Kidney epithelial cell (primary cell): ENCODE data around the gene SCN3B. TPM values are rescaled to one million over a fixed set of nuclear protein-coding genes. Genes with fewer than 3 reads are reported as not detected.

Source experiments
- DNase-seq: peaks from one replicate; pipeline ENCODE4 v3.0.0-alpha.2; 2010; ENCODE audit warnings: low read depth
- H3K27me3 ChIP-seq: 2 replicates; pipeline ENCODE4 v1.6.0; 2011; ENCODE audit warnings: low read length; ENCODE audit not compliant: control insufficient read depth, insufficient read depth
- H3K36me3 ChIP-seq: 2 replicates; pipeline ENCODE4 v1.5.1; 2011; ENCODE audit warnings: low read length; ENCODE audit not compliant: control insufficient read depth, insufficient read depth
- H3K4me3 ChIP-seq: 2 replicates; pipeline ENCODE4 v1.5.1; 2011; ENCODE audit warnings: low read depth, mild to moderate bottlenecking, control low read depth, low read length
- CTCF ChIP-seq: IDR thresholded peaks from 2 replicates; pipeline ENCODE4 v1.5.1; 2011; ENCODE audit warnings: mild to moderate bottlenecking, moderate library complexity, low read length, control low read depth, inconsistent platforms; ENCODE audit not compliant: insufficient read depth, poor library complexity, severe bottlenecking
- total RNA-seq: library from RNA; depleted of rRNA; stranded (reverse); fragments of >200 nt; gene quantifications from 2 replicates; pipeline ENCODE4 v1.2.3, GENCODE V29; 2015

SCN3B gene
- total RNA-seq, 1 donor from 2014 or later, result 2.1 TPM

GRCh38 chr11:123696183-123696582 is 41.8 kb upstream of the SCN3B start:
- TF ChIP-seq CTCF, result no peak
- H3K27me3 ChIP-seq, result no peaks in the 10 kb centered on the region
- no peaks in the 10 kb centered on the region for H3K36me3 ChIP-seq
- DNase-seq, result no peak
- no peak overlapping the region for H3K4me3 ChIP-seq

- DNase-seq, result no peak
- TF ChIP-seq CTCF, result no peak
- no peaks in the 10 kb centered on the region for H3K36me3 ChIP-seq
- H3K27me3 ChIP-seq, result no peaks in the 10 kb centered on the region
- no peak overlapping the region for H3K4me3 ChIP-seq
These were observed 40.8 kb upstream of the SCN3B start for GRCh38 chr11:123695231-123695630.

GRCh38 chr11:123694551-123694950 is 40.1 kb upstream of the SCN3B start:
- Histone ChIP-seq H3K36me3 (no peaks in the 10 kb centered on the region), H3K27me3 (no peaks in the 10 kb centered on the region), H3K4me3 (no peak overlapping the region)
- TF ChIP-seq CTCF, result no peak
- no peak for DNase-seq

- no peaks in the 10 kb centered on the region for H3K36me3 ChIP-seq
- no peak overlapping the region for H3K4me3 ChIP-seq
- no peak for DNase-seq
- TF ChIP-seq CTCF, result no peak
- no peaks in the 10 kb centered on the region for H3K27me3 ChIP-seq
These were observed 38.5 kb upstream of the SCN3B start for GRCh38 chr11:123692961-123693360.

GRCh38 chr11:123690485-123690884 is 36.1 kb upstream of the SCN3B start:
- no peak for TF ChIP-seq CTCF
- Histone ChIP-seq H3K27me3 (no peaks in the 10 kb centered on the region), H3K4me3 (no peak overlapping the region), H3K36me3 (no peaks in the 10 kb centered on the region)
- DNase-seq, result peak; percentile 14

- H3K4me3 ChIP-seq, result no peak overlapping the region
- no peak for TF ChIP-seq CTCF
- no peak for DNase-seq
- H3K27me3 ChIP-seq, result no peaks in the 10 kb centered on the region
- H3K36me3 ChIP-seq, result no peaks in the 10 kb centered on the region
These were observed 30.2 kb upstream of the SCN3B start for GRCh38 chr11:123684601-123685000.
